GM12878 (cell line): ENCODE measurements around the gene PCDHB1. TPM values are rescaled to one million over a fixed set of nuclear protein-coding genes. Genes with fewer than 3 reads are reported as not detected.

Experiments
- ATAC-seq: fragments of 200-7000 bp; cut with Tn5 transposase; 3 replicates; pipeline ENCODE4 v1.9.1; 2020; ENCODE audit warnings: mild to moderate bottlenecking, moderate library complexity
- Bru-seq: library from RNA; stranded (reverse); fragments of 400-500 nt; gene quantifications from one replicate; lab custom pipeline; 2021; lab: Mats Ljungman, UMichigan
- BruChase-seq, 2 experiments: library from RNA; stranded (reverse); fragments of 400-500 nt; gene quantifications; one replicate each; lab custom pipeline; 2021; lab: Mats Ljungman, UMichigan
- BruUV-seq: library from RNA; stranded (reverse); fragments of 400-500 nt; replicated peaks from 2 replicates; lab custom pipeline; 2021; lab: Mats Ljungman, UMichigan
- CTCF ChIA-PET: fragments of 300-600 bp; sonication (Branson Sonifier 250); formaldehyde crosslinking; extraction: SDS; loops from one replicate; lab custom pipeline; 2021; ENCODE audit warnings: inconsistent platforms; lab: Yijun Ruan, JAX
- POLR2A ChIA-PET: fragments of 350-600 bp; formaldehyde crosslinking; extraction: SDS; loops from one replicate; lab custom pipeline; 2021; ENCODE audit warnings: inconsistent platforms; lab: Charles Lee
- RAD21 ChIA-PET: fragments of 300-600 bp; sonication (Branson Sonifier 250); formaldehyde crosslinking; loops from one replicate; lab custom pipeline; 2023; ENCODE audit warnings: antibody characterized with exemption; ENCODE audit not compliant: unreplicated experiment; lab: Charles Lee
- SMC1A ChIA-PET: fragments of 300-600 bp; sonication (Branson Sonifier 250); formaldehyde crosslinking; loops from one replicate; lab custom pipeline; 2023; ENCODE audit not compliant: unreplicated experiment, uncharacterized antibody; lab: Charles Lee
- DNase-seq: peaks from one replicate; pipeline ENCODE4 v3.0.0-alpha.2; 2011; ENCODE audit warnings: low read depth, low spot score
- FAIRE-seq: peaks from 3 replicates; lab custom pipeline; 2011; peaks lifted over from hg19 to GRCh38; lab: Jason Lieb, UNC
- H2AFZ ChIP-seq: 2 replicates; pipeline ENCODE4 v1.6.0; 2011; ENCODE audit warnings: low read depth, low read length, control low read depth; ENCODE audit not compliant: control insufficient read depth
- H3K27ac ChIP-seq: 2 replicates; pipeline ENCODE4 v1.5.1; 2011; ENCODE audit warnings: control low read depth; ENCODE audit not compliant: control insufficient read depth, insufficient read depth
- H3K27me3 ChIP-seq, 2 experiments: replicated peaks in 1 of 2; 2 replicates each; pipeline versions ENCODE4 v1.6.0 to v1.6.1; 2011; ENCODE audit warnings: low read length in 1 of 2; ENCODE audit not compliant: control insufficient read depth in 2 of 2, insufficient read depth in 2 of 2
- H3K36me3 ChIP-seq, 2 experiments: 2 replicates each; pipeline ENCODE4 v1.5.1; 2011; ENCODE audit warnings: low read length in 1 of 2; ENCODE audit not compliant: control insufficient read depth in 2 of 2, insufficient read depth in 2 of 2
- H3K4me1 ChIP-seq: 2 replicates; pipeline ENCODE4 v1.6.1; 2011; ENCODE audit warnings: mild to moderate bottlenecking, low read length, moderate library complexity, mixed read lengths; ENCODE audit not compliant: control insufficient read depth, insufficient read depth
- H3K4me2 ChIP-seq: 2 replicates; pipeline ENCODE4 v1.6.0; 2011; ENCODE audit warnings: control low read depth; ENCODE audit not compliant: control insufficient read depth, insufficient read depth
- H3K4me3 ChIP-seq: fragments of 200-600 bp; sonication (generic); 2 replicates; pipeline ENCODE4 v1.5.1; 2016
- H3K79me2 ChIP-seq: 2 replicates; pipeline ENCODE4 v1.6.0; 2011; ENCODE audit warnings: low read length; ENCODE audit not compliant: control insufficient read depth, insufficient read depth
- H3K9ac ChIP-seq: 2 replicates; pipeline ENCODE4 v1.8.0; 2011; ENCODE audit warnings: low read length, control low read depth, mixed read lengths; ENCODE audit not compliant: control insufficient read depth, insufficient read depth
- H3K9me3 ChIP-seq: replicated peaks from 3 replicates; pipeline ENCODE4 v1.5.1; 2011; ENCODE audit warnings: mild to moderate bottlenecking, low read length; ENCODE audit not compliant: control insufficient read depth, insufficient read depth
- H4K20me1 ChIP-seq: 2 replicates; pipeline ENCODE4 v1.6.0; 2011; ENCODE audit not compliant: control insufficient read depth, insufficient read depth
- EP300 ChIP-seq, 2 experiments: fragments of 150-350 bp in 1 of 2; IDR thresholded peaks; 2 replicates each; pipeline ENCODE4 v1.6.1; 2011 to 2012; ENCODE audit warnings: low read depth in 2 of 2, low read length in 2 of 2, borderline replicate concordance in 1 of 2, improper control_type of control experiment in 1 of 2, inconsistent platforms in 1 of 2; ENCODE audit not compliant: control insufficient read depth in 1 of 2
- POLR2AphosphoS5 ChIP-seq: IDR thresholded peaks from 2 replicates; pipeline ENCODE4 v1.6.1; 2011; ENCODE audit warnings: mild to moderate bottlenecking, low read length, inconsistent platforms
- SIX5 ChIP-seq: IDR thresholded peaks from 2 replicates; pipeline ENCODE4 v1.6.1; 2011; ENCODE audit warnings: mild to moderate bottlenecking, low read depth, low read length, moderate library complexity; ENCODE audit not compliant: severe bottlenecking
- SMAD1 ChIP-seq: fragments of 450-650 bp; IDR thresholded peaks from 2 replicates; pipeline ENCODE4 v1.6.1; 2018; ENCODE audit warnings: mild to moderate bottlenecking, low read depth; ENCODE audit not compliant: partially characterized antibody
- YBX1 ChIP-seq: fragments of 450-650 bp; IDR thresholded peaks from 2 replicates; pipeline ENCODE4 v1.6.1; 2016; ENCODE audit warnings: antibody characterized with exemption
- ZNF207 ChIP-seq: fragments of 450-650 bp; IDR thresholded peaks from 2 replicates; pipeline ENCODE4 v1.6.1; 2014; ENCODE audit warnings: antibody characterized with exemption, mild to moderate bottlenecking, borderline replicate concordance
- WGBS: methylation state at CpG from one replicate; pipeline ENCODE4 v1.1.6; 2016; ENCODE audit warnings: low lambda C conversion rate; ENCODE audit not compliant: insufficient replicate concordance, insufficient coverage; ENCODE audit errors: missing lambda C conversion rate; 5-methylcytosine and 5-hydroxymethylcytosine counted together
- in situ Hi-C: fragments of 300-500 bp; cut with MboI; formaldehyde crosslinking; loops from 9 replicates; pipeline ENCODE4 v1.14.3; 2018; ENCODE audit warnings: mixed read lengths
- intact Hi-C: fragments of 100-400 bp; cut with micrococcal nuclease; formaldehyde crosslinking; loops from one replicate; pipeline ENCODE4 v1.14.2; 2022; ENCODE audit not compliant: unreplicated experiment
- long read RNA-seq, 2 experiments: library from polyadenylated mRNA; unstranded; transcript quantifications; one replicate each; pipeline ENCODE4 v2.0.0, GENCODE V29; 2019 to 2020
- polyA minus RNA-seq, 3 experiments: library from RNA; depleted of rRNA, polyadenylated mRNA; stranded (reverse); fragments of >200 nt; gene quantifications; 2 replicates each; pipeline ENCODE4 v1.2.3, GENCODE V29; 2011
- polyA plus RNA-seq, 11 experiments: library from polyadenylated mRNA; depleted of rRNA in 4 of 11; unstranded in 6 of 11; stranded (reverse) in 5 of 11; fragments of >200 nt; fragmentation: Nextera tagmentation in 4 of 11; fragmentation: Illumina TruSeq in 1 of 11; extraction: Ambion mirVana in 4 of 11; extraction: Trizol in 1 of 11; gene quantifications; 1 replicate in 1 of 11; 2 replicates in 10 of 11; pipeline versions ENCODE4 v1.2.1 to v1.2.3, GENCODE V29; 2011 to 2016; ENCODE audit warnings: inconsistent platforms in 2 of 11, missing spikeins in 2 of 11, low read depth in 1 of 11
- total RNA-seq, 4 experiments: library from RNA; depleted of rRNA in 3 of 4; stranded (reverse); fragments of >200 nt in 3 of 4; fragmentation: Illumina TruSeq in 1 of 4; extraction: Trizol in 1 of 4; gene quantifications; 2 replicates each; pipeline versions ENCODE4 v1.2.1 to v1.2.3, GENCODE V29; 2013 to 2021
- TF ChIP-seq, protein P1 (sequence below): IDR thresholded peaks from 2 replicates; pipeline ENCODE4 v1.6.1; 2011; ENCODE audit warnings: borderline replicate concordance, low read depth, mild to moderate bottlenecking, moderate library complexity, mixed read lengths, low read length; ENCODE audit not compliant: insufficient read depth; ENCODE audit errors: extremely low read length
- TF ChIP-seq, protein P2 (sequence below): fragments of 450-650 bp; IDR thresholded peaks from 2 replicates; pipeline ENCODE4 v1.6.1; 2017; ENCODE audit warnings: mild to moderate bottlenecking, low read depth, inconsistent platforms; ENCODE audit not compliant: poor library complexity, severe bottlenecking
- TF ChIP-seq, protein P3 (sequence below): fragments of 450-650 bp; IDR thresholded peaks from 2 replicates; pipeline ENCODE4 v1.6.1; 2017; ENCODE audit warnings: antibody characterized with exemption, mild to moderate bottlenecking, moderate library complexity

The PCDHB1 gene, protein sequence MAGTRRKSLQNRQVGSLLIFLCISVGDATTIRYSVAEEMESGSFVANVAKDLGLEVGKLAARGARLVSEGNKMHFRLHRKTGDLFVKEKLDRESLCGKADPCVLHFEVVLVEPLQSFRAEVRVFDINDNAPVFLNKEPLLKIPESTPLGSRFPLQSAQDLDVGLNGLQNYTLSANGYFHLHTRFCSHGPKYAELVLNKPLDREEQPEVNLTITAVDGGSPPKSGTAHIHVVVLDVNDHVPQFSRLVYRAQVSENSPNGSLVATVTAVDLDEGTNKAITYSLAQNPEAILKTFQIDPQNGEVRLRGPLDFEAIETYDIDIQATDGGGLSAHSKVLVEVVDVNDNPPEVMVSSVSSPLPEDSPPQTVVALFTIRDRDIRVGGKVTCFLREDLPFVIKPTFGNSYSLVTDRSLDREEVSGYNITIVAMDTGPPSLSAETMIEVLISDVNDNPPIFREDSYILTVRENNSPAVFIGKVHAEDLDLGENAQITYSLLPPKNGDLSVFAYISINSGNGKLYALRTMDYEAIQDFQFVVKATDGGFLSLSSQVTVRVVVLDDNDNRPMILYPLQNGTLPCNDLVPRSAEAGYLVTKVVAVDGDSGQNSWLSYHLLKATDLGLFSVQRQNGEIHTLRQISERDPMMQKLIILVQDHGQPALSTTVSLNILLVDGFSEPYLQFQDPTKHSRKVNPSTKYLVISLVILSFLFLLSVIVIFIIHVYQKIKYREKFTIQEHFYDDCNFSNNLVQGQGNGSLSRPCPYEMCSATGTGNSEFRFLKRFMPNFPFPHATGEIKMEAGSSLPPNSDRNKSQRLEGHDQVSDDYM
- total RNA-seq (2013; cell fraction: nucleolus; rRNA removed) = not detected in 2 replicates
- total RNA-seq (2014; rRNA removed) = not detected in 2 replicates
- total RNA-seq (2014; rRNA removed; fragmentation: Illumina TruSeq; extraction: Trizol) = not detected in 2 replicates
- not detected in 2 replicates for total RNA-seq (2021)
- not detected for polyA plus RNA-seq (2011; ENCODE audit: low read depth)
- polyA plus RNA-seq (2011; rRNA removed) = not detected in 2 replicates
- not detected in 2 replicates for polyA plus RNA-seq (2011; cell fraction: cytosol; rRNA removed)
- polyA plus RNA-seq (2011; cell fraction: nucleus; rRNA removed) = not detected in 2 replicates
- polyA plus RNA-seq (2012) = not detected in 2 replicates
- not detected in 2 replicates for polyA plus RNA-seq (2014; fragmentation: Illumina TruSeq; extraction: Trizol)
- not detected for polyA plus RNA-seq (2014; fragmentation: Nextera tagmentation; extraction: Ambion mirVana)
- not detected in 2 replicates for polyA plus RNA-seq (2014; rRNA removed)
- not detected for polyA plus RNA-seq (2016; fragmentation: Nextera tagmentation; extraction: Ambion mirVana)
- not detected in 2 replicates for polyA minus RNA-seq (2011; rRNA and poly(A)+ RNA removed)
- not detected in 2 replicates for polyA minus RNA-seq (2011; cell fraction: cytosol; rRNA and poly(A)+ RNA removed)
- polyA minus RNA-seq (2011; cell fraction: nucleus; rRNA and poly(A)+ RNA removed) = not detected in 2 replicates
- not detected for Bru-seq, nascent RNA
- not detected for BruChase-seq, experiment 1, labeled RNA remaining after a 6-hour chase
- not detected for BruChase-seq, experiment 2, labeled RNA remaining after a 2-hour chase
- long read RNA-seq, experiment 1 = 0 reads
- long read RNA-seq, experiment 2 = 0 reads

DNA sequence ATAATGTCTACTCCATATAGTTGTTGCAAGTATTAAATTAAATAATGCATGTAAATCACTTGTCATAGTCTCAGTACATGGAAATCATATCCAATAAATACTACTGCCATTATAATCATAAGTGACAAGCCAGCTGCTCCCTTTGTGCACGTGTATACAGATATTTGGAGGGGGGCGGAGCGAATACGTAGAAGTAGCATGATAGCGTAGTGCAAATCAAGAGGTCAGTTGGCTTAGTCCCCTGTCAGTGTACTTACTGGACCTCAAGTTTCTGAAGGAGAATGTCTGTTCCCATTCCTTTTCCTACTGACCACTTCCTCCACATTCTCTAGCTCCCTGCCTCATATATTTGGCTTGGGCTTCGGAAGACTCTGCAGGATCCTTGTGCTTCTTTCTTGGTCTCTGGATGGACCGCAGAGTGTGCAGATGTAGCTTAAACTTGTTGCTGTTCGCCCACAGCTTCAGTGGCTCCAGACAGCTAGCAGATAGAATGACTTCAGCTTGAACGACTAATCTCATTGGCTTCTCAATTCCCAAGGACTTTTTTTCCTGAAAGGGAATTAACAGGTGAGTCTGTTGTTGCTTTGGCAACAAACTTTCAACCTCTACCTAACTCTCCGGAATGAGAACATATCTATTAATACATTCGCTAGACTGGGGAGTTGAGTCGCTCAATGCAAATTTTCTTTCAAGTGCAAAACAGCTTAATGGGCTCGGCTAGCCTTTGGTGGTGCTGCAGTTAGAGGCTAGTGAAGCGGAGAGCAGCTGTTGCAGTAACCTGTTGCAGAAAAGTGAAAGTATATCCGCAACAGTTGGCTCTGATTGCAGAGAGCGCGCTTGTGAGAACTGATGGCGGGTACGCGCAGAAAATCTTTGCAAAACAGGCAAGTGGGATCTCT is at the start of gene PCDHB1:
TSS of gene PCDHB1 (plus strand) at position 753 of the 899 bp plus-strand sequence. CDS start at position 850, 97 bp downstream.
- Histone ChIP-seq H4K20me1 (no peaks in the 10 kb centered on the region), H3K4me1 (no peaks in the 10 kb centered on the region), H3K4me2 (no peak within 1 kb of the TSS), H3K79me2 (no peaks in the 10 kb centered on the region), H3K36me3 (no peaks in the 10 kb centered on the region), H3K27ac (no peak within 1 kb of the TSS)
- ChIA-PET POLR2A (no interaction called here), SMC1A (no interaction called here), RAD21 (no interaction called here)
- FAIRE-seq = no peak
- TF ChIP-seq POLR2AphosphoS5 (no peak), SMAD1 (no peak), ZNF207 (no peak), SIX5 (no peak), EP300 (IDR thresholded peaks at IDR 0.05; ENCODE audit: borderline replicate concordance in 1 of 2, control insufficient read depth in 1 of 2, low read depth in 2 of 2, low read length in 2 of 2) (no peak), YBX1 (no peak)
- TF ChIP-seq, protein P1, sequence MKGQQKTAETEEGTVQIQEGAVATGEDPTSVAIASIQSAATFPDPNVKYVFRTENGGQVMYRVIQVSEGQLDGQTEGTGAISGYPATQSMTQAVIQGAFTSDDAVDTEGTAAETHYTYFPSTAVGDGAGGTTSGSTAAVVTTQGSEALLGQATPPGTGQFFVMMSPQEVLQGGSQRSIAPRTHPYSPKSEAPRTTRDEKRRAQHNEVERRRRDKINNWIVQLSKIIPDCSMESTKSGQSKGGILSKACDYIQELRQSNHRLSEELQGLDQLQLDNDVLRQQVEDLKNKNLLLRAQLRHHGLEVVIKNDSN = no peak
- TF ChIP-seq, protein P2, sequence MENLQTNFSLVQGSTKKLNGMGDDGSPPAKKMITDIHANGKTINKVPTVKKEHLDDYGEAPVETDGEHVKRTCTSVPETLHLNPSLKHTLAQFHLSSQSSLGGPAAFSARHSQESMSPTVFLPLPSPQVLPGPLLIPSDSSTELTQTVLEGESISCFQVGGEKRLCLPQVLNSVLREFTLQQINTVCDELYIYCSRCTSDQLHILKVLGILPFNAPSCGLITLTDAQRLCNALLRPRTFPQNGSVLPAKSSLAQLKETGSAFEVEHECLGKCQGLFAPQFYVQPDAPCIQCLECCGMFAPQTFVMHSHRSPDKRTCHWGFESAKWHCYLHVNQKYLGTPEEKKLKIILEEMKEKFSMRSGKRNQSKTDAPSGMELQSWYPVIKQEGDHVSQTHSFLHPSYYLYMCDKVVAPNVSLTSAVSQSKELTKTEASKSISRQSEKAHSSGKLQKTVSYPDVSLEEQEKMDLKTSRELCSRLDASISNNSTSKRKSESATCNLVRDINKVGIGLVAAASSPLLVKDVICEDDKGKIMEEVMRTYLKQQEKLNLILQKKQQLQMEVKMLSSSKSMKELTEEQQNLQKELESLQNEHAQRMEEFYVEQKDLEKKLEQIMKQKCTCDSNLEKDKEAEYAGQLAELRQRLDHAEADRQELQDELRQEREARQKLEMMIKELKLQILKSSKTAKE = no peak
- TF ChIP-seq, protein P3, sequence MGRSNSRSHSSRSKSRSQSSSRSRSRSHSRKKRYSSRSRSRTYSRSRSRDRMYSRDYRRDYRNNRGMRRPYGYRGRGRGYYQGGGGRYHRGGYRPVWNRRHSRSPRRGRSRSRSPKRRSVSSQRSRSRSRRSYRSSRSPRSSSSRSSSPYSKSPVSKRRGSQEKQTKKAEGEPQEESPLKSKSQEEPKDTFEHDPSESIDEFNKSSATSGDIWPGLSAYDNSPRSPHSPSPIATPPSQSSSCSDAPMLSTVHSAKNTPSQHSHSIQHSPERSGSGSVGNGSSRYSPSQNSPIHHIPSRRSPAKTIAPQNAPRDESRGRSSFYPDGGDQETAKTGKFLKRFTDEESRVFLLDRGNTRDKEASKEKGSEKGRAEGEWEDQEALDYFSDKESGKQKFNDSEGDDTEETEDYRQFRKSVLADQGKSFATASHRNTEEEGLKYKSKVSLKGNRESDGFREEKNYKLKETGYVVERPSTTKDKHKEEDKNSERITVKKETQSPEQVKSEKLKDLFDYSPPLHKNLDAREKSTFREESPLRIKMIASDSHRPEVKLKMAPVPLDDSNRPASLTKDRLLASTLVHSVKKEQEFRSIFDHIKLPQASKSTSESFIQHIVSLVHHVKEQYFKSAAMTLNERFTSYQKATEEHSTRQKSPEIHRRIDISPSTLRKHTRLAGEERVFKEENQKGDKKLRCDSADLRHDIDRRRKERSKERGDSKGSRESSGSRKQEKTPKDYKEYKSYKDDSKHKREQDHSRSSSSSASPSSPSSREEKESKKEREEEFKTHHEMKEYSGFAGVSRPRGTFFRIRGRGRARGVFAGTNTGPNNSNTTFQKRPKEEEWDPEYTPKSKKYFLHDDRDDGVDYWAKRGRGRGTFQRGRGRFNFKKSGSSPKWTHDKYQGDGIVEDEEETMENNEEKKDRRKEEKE = no peak
- TF ChIP-seq, all 136 proteins: peak for 0
- Histone ChIP-seq H3K9ac (no peak within 1 kb of the TSS), H3K9me3 (no peaks in the 10 kb centered on the region; the same call in 2 of the 3 replicates), H3K4me3 (no peak within 1 kb of the TSS), H2AFZ (no peak within 1 kb of the TSS), H3K27me3 (no peaks in the 10 kb centered on the region)
- intact Hi-C loops = no loop called here
- 44% methylated on average over 20 of the region's 20 CpGs for WGBS
- in situ Hi-C loops = no loop called here
- DNase-seq = no peak
- no peak for ATAC-seq
- CTCF ChIA-PET = no interaction called here
- BruUV-seq = no TSS peak
